ENCODE results near the gene AGAP2. TPM values are rescaled to one million over a fixed set of nuclear protein-coding genes. Genes with fewer than 3 reads are reported as not detected.

Gene AGAP2
- total RNA-seq, 1 experiment from 2014 or later = 2.0 TPM

- TF ChIP-seq TEAD1 (CRISPR knock-in tag; IDR thresholded peaks at IDR 0.05) (no peak), TP53 (CRISPR knock-in tag; IDR thresholded peaks at IDR 0.05) (no peak), USF2 (CRISPR knock-in tag; IDR thresholded peaks at IDR 0.05) (no peak), CTCF (IDR thresholded peaks at IDR 0.05) (no peak), ATF2 (CRISPR knock-in tag; IDR thresholded peaks at IDR 0.05; ENCODE audit: borderline replicate concordance, low read depth) (no peak)
Measured at GRCh38 chr12:57753756-57754337, 15.3 kb upstream of the AGAP2 start (continued).

- H3K9me3 Mint-ChIP-seq = no peaks in the 10 kb centered on the region
- peak overlapping the region; percentile 89 for H3K4me3 Mint-ChIP-seq
- no peak for ATAC-seq
- POLR2A ChIA-PET = interaction anchor here (0.8 to 1.1 kb wide), 4 partner anchors 11 to 20 kb away, joined by 3 to 6 read pairs (median 4); partner anchors contain the start of genes EEF1AKMT3 and METTL1
- peak overlapping the region; percentile 25; the same call in 1 of the 2 replicates for H3K27ac Mint-ChIP-seq
- no peak for TF ChIP-seq TEAD4 (CRISPR knock-in tag; IDR thresholded peaks at IDR 0.05)
- DNase-seq (ENCODE audit: low spot score) = no peak
- peaks cover 48% of the 10 kb centered on the region for H3K4me1 Mint-ChIP-seq
- CTCF ChIA-PET = interaction anchor here (0.9 to 1.1 kb wide), 2 partner anchors 27 to 144 kb away, joined by 3 to 5 read pairs; no protein-coding TSS in a partner anchor
- peaks cover 34% of the 10 kb centered on the region for H3K36me3 Mint-ChIP-seq
- H3K27me3 Mint-ChIP-seq (ENCODE audit: low read depth) = peaks cover 43% of the 10 kb centered on the region
Measured at GRCh38 chr12:57752668-57753000, 14.1 kb upstream of the AGAP2 start.

GRCh38 chr12:57751788-57752667 lies 13.5 kb upstream of the AGAP2 start, which contains the start of gene CDK4:
TSS of gene CDK4 (minus strand) at chr12:57752310. CDS start at chr12:57751717, 593 bp downstream.
- ATAC-seq (peak; percentile 71), DNase-seq (ENCODE audit: low spot score) (peak; percentile 99)
- ChIA-PET POLR2A (interaction anchor here (0.8 to 1.1 kb wide), 4 partner anchors 11 to 20 kb away, joined by 3 to 6 read pairs (median 4); partner anchors contain the start of genes EEF1AKMT3 and METTL1), CTCF (interaction anchor here (0.7 to 1.1 kb wide), 3 partner anchors 15 to 145 kb away, joined by 3 to 5 read pairs (median 3); partner anchors contain the start of gene CYP27B1)
- Mint-ChIP-seq H3K4me1 (peaks cover 47% of the 10 kb centered on the region), H3K4me3 (peak within 1 kb of the TSS; percentile 89), H3K9me3 (no peaks in the 10 kb centered on the region), H3K36me3 (peaks cover 39% of the 10 kb centered on the region), H3K27ac (peak within 1 kb of the TSS; percentile 86), H3K27me3 (ENCODE audit: low read depth) (peaks cover 37% of the 10 kb centered on the region)
- TF ChIP-seq AR (CRISPR knock-in tag; IDR thresholded peaks at IDR 0.05) (0 out of 2 replicates have a peak, but pooled peaks have one; percentile 31), IRF2 (CRISPR knock-in tag; IDR thresholded peaks at IDR 0.05; ENCODE audit: borderline replicate concordance, low read depth) (no peak), ZNF396 (CRISPR knock-in tag; IDR thresholded peaks at IDR 0.05; ENCODE audit: borderline replicate concordance) (no peak), JUN (CRISPR knock-in tag; IDR thresholded peaks at IDR 0.05) (peak; percentile 68; the same call in 1 of the 2 replicates), ZNF138 (CRISPR knock-in tag; conservative IDR thresholded peaks at IDR 0.05) (no peak), GABPB1 (CRISPR knock-in tag; IDR thresholded peaks at IDR 0.05) (peak; percentile 52), USF2 (CRISPR knock-in tag; IDR thresholded peaks at IDR 0.05) (peak; percentile 100), OVOL2 (CRISPR knock-in tag; IDR thresholded peaks at IDR 0.05; ENCODE audit: borderline replicate concordance) (no peak), NFATC4 (CRISPR knock-in tag; IDR thresholded peaks at IDR 0.05) (no peak; the same call in 1 of the 2 replicates), ATF2 (CRISPR knock-in tag; IDR thresholded peaks at IDR 0.05; ENCODE audit: borderline replicate concordance, low read depth) (no peak), ARID4B (CRISPR knock-in tag; IDR thresholded peaks at IDR 0.05; ENCODE audit: borderline replicate concordance) (peak; percentile 97)
